Brain microvascular endothelial cell (primary cell): ENCODE measurements around the gene THEM5.
"Not testable (repeated sequence)": the region's sequence is repeated elsewhere in the genome, so short reads cannot be mapped to it uniquely, and the experiment has no call there.

Source experiments
- DNase-seq: peaks from one replicate; pipeline ENCODE4 v3.0.0-alpha.2; 2020
- H3K27ac ChIP-seq: fragments of 250-450 bp; sonication (Bioruptor Pico); 2 replicates; pipeline ENCODE4 v1.5.1; 2020; ENCODE audit warnings: mild to moderate bottlenecking, moderate library complexity
- H3K27me3 ChIP-seq: fragments of 250-450 bp; sonication (Bioruptor Pico); replicated peaks from 2 replicates; pipeline ENCODE4 v1.5.1; 2020; ENCODE audit warnings: mild to moderate bottlenecking
- H3K36me3 ChIP-seq: fragments of 250-450 bp; sonication (Bioruptor Pico); replicated peaks from 2 replicates; pipeline ENCODE4 v1.5.1; 2020; ENCODE audit warnings: mild to moderate bottlenecking
- H3K4me3 ChIP-seq: 2 replicates; pipeline ENCODE4 v1.5.1; 2011; ENCODE audit warnings: low read depth, mild to moderate bottlenecking, control low read depth, low read length, moderate library complexity
- in situ Hi-C: cut with HindIII; loops from 2 replicates; pipeline ENCODE4 v1.10.0; 2017; ENCODE audit warnings: low sequenced_read_pairs, low pct_ligation_motif_present
- TF ChIP-seq, protein P1 (sequence below): IDR thresholded peaks from 2 replicates; pipeline ENCODE4 v1.5.1; 2011; ENCODE audit warnings: low read depth, mild to moderate bottlenecking, moderate library complexity, low read length, control low read depth, inconsistent platforms; ENCODE audit errors: missing control alignments

Gene THEM5

DNA sequence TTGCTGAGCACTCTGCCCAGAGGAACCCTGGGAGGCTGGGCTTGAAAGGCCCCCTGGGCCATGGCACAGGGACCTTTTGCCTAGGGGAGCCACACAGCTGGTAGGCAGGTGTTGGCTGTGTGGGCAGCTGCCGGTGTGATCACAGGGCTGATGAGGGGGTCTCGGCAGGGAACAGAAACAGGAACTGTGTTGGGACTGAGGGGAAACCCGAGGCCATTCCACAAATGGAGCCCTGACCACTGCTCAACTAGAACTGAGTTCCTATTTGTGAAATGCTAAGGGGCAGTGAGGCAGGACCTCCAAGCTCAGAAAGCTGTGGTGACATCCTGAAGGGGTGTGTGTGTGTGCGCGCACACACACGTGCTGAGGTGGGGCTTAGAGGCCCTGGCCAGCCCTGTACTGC, 6.4 kb upstream of the THEM5 start:
- Histone ChIP-seq H3K27me3 (no peaks in the 10 kb centered on the region), H3K27ac (no peak overlapping the region), H3K4me3 (no peak overlapping the region), H3K36me3 (no peaks in the 10 kb centered on the region)
- in situ Hi-C loops = no loop called here
- DNase-seq = no peak
- TF ChIP-seq, protein P1, sequence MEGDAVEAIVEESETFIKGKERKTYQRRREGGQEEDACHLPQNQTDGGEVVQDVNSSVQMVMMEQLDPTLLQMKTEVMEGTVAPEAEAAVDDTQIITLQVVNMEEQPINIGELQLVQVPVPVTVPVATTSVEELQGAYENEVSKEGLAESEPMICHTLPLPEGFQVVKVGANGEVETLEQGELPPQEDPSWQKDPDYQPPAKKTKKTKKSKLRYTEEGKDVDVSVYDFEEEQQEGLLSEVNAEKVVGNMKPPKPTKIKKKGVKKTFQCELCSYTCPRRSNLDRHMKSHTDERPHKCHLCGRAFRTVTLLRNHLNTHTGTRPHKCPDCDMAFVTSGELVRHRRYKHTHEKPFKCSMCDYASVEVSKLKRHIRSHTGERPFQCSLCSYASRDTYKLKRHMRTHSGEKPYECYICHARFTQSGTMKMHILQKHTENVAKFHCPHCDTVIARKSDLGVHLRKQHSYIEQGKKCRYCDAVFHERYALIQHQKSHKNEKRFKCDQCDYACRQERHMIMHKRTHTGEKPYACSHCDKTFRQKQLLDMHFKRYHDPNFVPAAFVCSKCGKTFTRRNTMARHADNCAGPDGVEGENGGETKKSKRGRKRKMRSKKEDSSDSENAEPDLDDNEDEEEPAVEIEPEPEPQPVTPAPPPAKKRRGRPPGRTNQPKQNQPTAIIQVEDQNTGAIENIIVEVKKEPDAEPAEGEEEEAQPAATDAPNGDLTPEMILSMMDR = no peak

DNA sequence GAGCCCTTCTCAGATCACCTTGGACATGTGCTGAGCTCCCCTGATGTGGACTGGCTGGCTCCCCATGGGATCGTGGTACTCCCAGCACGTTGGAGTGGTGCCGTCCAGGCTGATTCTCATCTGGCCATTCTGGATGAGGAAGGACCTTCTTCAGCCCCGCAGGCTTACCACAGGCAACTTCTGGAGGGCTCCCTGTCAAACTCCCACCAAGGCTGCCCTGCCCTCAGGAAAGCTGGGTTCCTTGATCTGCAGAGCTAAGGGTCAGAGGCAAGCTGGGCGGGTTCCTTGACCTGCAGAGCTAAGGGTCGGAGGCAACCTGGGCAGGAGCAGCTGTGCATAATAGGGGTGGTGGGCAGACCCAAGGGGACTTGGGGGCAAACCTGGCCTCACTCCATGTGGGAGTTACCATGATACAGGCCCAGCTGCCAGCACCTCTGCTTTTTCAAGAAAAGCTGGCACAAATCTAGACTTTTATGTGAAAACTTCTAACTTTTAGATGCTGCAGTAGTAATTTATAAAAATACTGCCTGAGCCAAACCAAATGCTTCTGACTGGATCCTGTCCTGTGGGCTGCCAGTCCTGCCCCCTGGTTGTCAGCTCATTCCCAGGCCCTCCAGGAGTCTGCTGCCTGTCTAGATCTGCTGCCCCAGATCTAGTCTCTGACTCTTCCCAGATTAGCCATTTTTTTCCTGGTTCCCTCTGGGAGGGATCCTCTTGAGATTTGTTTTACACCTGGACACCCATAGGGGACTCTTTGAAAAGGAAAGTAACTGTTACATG, 5.6 kb upstream of the THEM5 start:
- Histone ChIP-seq H3K36me3 (no peaks in the 10 kb centered on the region), H3K27me3 (no peaks in the 10 kb centered on the region), H3K4me3 (no peak overlapping the region), H3K27ac (no peak overlapping the region)
- DNase-seq = no peak
- in situ Hi-C loops = no loop called here
- TF ChIP-seq, protein P1 = no peak

DNA sequence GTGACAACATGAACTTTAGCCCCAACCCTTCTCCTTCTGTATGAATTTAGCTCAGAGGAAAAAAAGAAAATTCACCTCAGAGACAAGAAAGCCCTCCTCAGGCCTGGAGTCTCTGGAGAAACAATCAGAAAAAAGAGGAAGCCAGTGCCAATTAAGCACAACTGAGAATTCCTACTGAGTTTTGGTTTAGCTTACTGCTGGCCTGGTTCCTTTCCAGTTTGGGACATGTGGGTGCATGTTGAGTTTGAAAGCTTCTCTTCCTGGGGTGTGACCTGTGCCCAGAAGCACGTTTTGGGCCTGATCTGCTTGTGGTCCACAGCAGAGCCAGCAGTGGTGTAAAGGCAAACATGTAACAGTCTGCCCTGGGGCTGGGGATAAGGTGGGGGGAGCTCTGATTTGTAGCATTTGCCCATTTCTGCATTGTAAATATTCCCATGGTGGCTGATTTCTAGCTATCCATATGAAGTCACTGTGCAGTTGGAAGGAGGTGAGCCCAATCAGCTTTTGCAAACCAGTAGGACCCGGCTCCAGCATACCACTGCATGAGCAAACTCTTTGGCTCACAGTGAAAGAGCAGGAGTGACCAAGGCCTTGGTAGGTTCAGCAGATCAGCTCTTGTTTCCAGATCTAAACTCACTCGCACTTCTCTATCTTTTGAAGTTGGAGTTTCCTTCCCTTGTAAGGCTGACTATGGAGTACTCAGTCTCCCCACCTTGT, 4.7 kb upstream of the THEM5 start:
- DNase-seq = no peak
- Histone ChIP-seq H3K27ac (no peak overlapping the region), H3K27me3 (no peaks in the 10 kb centered on the region), H3K4me3 (no peak overlapping the region), H3K36me3 (no peaks in the 10 kb centered on the region)
- in situ Hi-C loops = no loop called here
- TF ChIP-seq, protein P1 = no peak

DNA sequence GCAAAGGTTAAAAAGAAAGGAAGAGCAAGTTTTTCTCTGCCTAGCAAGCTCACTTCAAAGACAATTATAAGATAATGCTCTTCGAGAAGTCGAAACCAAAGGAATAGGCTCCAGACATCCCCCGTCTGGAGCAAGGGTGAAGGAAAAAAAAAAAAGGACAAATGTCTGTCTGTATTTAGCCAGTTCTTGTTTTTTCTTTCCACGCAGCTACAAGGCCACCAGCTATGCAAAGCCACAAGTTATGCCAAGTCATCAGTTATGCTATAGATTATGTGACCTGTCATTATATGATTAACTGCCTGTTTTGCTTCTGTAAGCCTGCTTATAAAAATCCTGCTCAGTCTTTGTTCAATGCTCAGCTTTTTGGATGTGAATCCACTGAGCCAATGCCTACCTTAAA, 2.4 kb upstream of the THEM5 start:
- H3K4me3 ChIP-seq = no peak overlapping the region
- no peak for DNase-seq
- no peaks in the 10 kb centered on the region for H3K36me3 ChIP-seq
- H3K27ac ChIP-seq = no peak overlapping the region
- H3K27me3 ChIP-seq = no peaks in the 10 kb centered on the region
- TF ChIP-seq, protein P1 = no peak
- in situ Hi-C loops = no loop called here

DNA sequence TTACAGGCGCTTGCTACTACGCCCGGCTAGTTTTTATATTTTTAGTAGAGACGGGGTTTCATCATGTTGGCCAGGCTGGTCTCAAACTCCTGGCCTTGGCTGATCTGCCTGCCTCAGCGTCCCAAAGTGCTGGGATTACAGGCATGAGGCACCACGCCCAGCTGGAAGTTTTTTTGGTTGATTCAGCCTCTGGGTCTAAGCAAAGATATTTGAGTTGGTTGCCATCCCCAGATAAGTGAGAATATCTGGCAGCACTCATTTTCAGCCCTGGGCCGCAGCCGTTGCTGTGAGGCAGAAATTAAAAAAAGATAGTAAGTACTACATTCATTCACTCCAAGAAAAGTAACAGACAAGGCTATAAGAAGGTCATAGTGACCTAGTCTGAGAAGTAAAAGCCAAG, 2.0 kb upstream of the THEM5 start:
- DNase-seq, H3K4me3 ChIP-seq, H3K36me3 ChIP-seq, H3K27me3 ChIP-seq, in situ Hi-C loops, H3K27ac ChIP-seq: not testable (repeated sequence)

DNA sequence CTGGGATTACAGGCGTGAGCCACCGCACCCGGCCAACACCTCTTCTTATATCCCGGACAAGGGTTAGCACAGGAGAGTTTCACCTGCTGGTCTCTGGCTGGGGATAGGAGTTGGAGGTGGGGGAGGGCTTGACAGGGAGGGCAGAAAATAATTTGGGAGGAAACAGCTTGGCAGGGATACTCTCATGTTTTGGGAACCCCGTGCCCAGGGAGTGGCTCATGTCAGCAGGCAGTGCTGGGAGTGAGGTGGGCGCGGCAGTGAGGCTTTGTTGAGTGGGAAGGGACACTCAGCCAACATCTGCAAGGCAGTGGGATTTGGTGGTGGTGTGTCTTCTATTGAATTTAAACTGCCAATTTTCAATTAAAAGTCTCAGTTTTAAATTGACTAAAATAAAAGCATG, 1.1 kb upstream of the THEM5 start:
- Histone ChIP-seq H3K4me3 (no peak overlapping the region), H3K27me3 (no peaks in the 10 kb centered on the region), H3K27ac (no peak overlapping the region), H3K36me3 (no peaks in the 10 kb centered on the region)
- in situ Hi-C loops = no loop called here
- DNase-seq = no peak
- TF ChIP-seq, protein P1 = no peak
